GM13977 (cell line): ENCODE measurements around the gene GLB1L3.

Source experiments
- DNase-seq: peaks from one replicate; pipeline ENCODE4 v3.0.0; 2012; ENCODE audit warnings: low spot score
- in situ Hi-C: fragments of 300-500 bp; cut with MboI; formaldehyde crosslinking; loops from one replicate; pipeline ENCODE4 v1.12.0; 2022; ENCODE audit warnings: low sequenced_read_pairs, low pct_unique_long_range_greater_than_20kb, mixed read lengths, inconsistent platforms; ENCODE audit not compliant: unreplicated experiment
- TF ChIP-seq, protein P1 (sequence below): IDR thresholded peaks from 2 replicates; pipeline ENCODE4 v1.5.1; 2012; ENCODE audit warnings: mild to moderate bottlenecking, control low read depth; ENCODE audit not compliant: insufficient read depth; ENCODE audit errors: extremely low read depth, missing control alignments

Gene GLB1L3

DNA sequence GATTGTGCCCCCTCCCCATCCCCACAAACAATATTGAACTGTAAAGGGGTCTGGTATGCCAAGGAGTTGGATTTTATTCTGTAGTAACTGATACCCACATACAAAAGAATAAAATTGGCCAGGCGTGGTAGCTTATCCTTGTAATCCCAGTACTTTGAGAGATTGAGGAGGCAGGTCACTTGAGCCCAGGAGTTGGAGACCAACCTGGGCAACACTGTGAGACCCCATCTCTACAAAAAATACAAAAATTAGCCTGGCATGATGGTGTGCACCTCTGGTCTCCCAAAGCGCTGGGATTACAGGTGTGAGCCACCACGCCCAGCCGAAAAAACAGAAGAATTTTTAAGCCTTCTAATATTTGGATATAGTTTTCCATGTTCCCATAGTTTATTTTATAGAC, 4.2 kb upstream of the GLB1L3 start:
- no peak for DNase-seq
- TF ChIP-seq, protein P1, sequence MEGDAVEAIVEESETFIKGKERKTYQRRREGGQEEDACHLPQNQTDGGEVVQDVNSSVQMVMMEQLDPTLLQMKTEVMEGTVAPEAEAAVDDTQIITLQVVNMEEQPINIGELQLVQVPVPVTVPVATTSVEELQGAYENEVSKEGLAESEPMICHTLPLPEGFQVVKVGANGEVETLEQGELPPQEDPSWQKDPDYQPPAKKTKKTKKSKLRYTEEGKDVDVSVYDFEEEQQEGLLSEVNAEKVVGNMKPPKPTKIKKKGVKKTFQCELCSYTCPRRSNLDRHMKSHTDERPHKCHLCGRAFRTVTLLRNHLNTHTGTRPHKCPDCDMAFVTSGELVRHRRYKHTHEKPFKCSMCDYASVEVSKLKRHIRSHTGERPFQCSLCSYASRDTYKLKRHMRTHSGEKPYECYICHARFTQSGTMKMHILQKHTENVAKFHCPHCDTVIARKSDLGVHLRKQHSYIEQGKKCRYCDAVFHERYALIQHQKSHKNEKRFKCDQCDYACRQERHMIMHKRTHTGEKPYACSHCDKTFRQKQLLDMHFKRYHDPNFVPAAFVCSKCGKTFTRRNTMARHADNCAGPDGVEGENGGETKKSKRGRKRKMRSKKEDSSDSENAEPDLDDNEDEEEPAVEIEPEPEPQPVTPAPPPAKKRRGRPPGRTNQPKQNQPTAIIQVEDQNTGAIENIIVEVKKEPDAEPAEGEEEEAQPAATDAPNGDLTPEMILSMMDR: no peak
- in situ Hi-C loops: no loop called here

DNA sequence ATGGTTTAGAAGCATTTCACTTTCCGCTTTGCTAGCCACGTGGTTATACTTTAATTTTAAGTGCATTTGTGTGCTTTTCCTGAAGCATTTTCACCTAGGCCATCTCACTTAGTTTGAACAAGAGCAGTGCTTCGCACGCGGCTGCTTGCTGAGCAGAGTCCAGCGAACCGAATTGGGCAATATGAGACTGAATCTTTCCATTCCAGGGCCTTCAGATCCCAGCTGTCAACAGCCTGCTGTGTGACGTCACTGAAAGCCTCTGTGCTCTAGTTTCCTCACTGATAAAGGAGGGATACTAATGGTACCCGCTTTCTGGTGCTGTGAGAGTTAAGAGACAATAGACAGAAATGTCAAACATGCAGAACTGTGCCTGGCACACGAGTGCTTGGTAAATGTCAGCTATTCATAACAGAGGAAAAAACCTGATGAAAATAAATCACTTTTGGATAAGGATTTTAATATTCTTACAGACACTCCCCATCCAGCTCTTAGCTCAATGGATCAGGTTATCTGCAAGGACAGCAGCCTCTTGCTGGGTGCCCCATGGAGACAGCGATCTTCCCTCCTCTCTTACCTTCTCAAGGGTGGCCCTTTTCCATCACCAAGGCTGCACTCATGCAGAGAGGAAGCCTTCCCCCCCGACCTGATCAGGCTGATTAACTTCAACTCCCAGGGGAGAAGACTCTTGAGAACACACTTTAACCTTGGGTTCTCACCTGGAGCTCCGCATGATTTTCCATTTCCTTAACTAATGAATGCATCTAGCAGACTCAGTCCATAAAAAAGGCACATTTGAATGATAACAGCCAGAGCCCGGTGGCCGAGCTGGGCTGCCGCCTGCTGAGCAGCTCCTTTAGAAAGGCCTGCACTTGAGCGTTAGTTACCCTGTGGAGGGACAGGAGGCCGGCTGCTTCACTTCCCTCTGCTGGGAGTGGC, 3.5 kb upstream of the GLB1L3 start:
- TF ChIP-seq, protein P1: no peak
- no peak for DNase-seq
- in situ Hi-C loops: no loop called here

DNA sequence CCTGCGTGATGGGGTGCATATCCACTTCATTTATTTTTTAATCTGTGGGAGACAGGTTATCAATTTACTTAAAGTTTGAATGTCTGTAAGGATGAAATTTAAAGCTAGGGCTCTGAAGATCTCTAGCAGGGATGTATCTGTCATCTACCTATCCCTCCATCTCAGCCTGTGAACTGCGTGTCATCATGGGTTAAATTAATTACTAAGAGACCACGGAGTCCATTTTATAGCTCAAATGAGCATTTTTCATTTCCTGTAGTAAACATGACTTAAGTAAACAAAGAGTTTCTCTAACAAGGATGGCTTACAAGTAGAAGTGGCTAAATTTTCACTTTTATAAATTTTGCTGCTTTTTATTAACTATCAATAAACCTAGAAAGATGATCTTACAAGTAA, 2.9 kb upstream of the GLB1L3 start:
- in situ Hi-C loops: no loop called here
- TF ChIP-seq, protein P1: no peak
- no peak for DNase-seq

DNA sequence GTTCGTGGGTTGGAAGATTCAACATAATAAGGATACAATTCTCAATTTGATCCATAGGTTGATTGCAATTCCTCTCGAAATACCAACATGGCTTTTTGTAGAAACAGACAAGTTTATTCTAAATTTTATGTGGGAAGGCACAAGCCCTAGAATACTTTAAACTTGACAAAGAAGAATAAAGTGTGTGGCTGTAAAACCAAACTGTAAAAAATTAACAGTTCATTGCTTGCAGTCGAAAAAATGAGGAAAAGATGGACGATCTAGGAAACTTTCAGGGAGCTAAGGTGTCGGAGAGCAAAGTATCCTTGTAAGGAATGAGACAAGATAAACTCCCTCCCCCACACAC, 1.0 kb upstream of the GLB1L3 start:
- TF ChIP-seq, protein P1: no peak
- in situ Hi-C loops: no loop called here
- DNase-seq: no peak

DNA sequence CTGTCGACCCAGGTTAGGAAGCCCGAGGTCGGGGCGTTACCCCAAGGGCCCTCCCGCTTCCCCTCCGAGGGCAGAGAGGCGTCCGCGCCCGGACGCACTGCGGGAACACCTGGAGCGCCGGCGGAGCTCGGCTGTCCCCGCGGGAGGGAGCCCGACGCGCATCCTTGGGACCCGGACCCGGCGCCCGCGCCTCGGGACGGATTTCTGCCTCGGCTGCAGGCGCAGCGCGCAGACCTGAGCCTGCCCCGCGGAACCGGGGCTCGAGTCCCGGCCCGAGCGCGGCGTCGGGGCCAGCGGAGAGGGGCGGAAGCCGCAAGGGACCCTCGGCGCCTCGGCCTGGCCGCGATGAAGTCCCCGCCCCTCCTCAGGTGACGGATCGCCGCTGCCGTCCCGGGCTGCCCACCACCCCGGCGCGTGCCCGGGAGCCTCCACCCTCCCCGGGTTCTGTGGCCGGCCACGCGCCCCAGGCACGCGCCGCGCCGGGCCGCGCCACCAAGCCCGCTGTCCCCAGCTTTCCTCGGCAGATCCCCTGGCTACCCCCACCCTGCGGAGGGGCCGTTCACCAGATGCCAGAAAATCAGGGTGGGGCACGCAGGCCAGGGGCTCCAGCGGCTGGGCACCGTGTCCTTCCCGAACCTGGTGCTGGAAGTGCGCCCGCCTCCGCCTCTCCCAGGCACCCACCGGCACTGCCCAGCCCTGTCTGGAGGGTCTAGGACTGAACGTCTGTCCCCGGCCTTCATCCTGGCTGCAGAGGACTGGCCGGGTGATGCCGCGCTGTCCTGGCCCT, 410 bp downstream of the GLB1L3 start:
- no peak for DNase-seq

More for the DNA sequence above, 410 bp downstream of the GLB1L3 start:
- TF ChIP-seq, protein P1: no peak
- in situ Hi-C loops: no loop called here
